HepG2 (cell line): ENCODE data around the gene CYP4V2.

Experiments used
- CTCF ChIP-seq: sonication (generic); formaldehyde crosslinking; IDR thresholded peaks from 2 replicates; pipeline ENCODE4 v1.5.0; 2020; ENCODE audit warnings: mild to moderate bottlenecking, missing genetic modification reagents, moderate library complexity
- EP300 ChIP-seq, 3 experiments: sonication (generic) in 1 of 3; formaldehyde crosslinking in 1 of 3; IDR thresholded peaks; 2 replicates each; pipeline versions ENCODE4 v1.5.1 to v1.6.1; 2011 to 2020; ENCODE audit warnings: low read depth in 2 of 3, low read length in 2 of 3, borderline replicate concordance in 1 of 3, improper control_type of control experiment in 1 of 3, mild to moderate bottlenecking in 1 of 3, missing genetic modification reagents in 1 of 3, moderate library complexity in 1 of 3
- ZNF432 ChIP-seq: sonication (generic); formaldehyde crosslinking; IDR thresholded peaks from 2 replicates; pipeline ENCODE4 v1.5.0; 2020; ENCODE audit warnings: missing genetic modification reagents, mild to moderate bottlenecking, borderline replicate concordance
- ZSCAN5A ChIP-seq: sonication (generic); formaldehyde crosslinking; IDR thresholded peaks from 2 replicates; pipeline ENCODE4 v1.8.0; 2022; ENCODE audit warnings: mild to moderate bottlenecking, missing genetic modification reagents, borderline replicate concordance

- TF ChIP-seq ZSCAN5A (CRISPR knock-in tag) (no peak), ZNF432 (no peak), CTCF (CRISPR knock-in tag) (no peak), EP300 (IDR thresholded peaks at IDR 0.05; ENCODE audit: low read depth in 2 of 2, low read length in 2 of 2) (no peak), EP300 (CRISPR knock-in tag; IDR thresholded peaks at IDR 0.05; ENCODE audit: borderline replicate concordance) (no peak)
These were observed 18.8 kb upstream of the CYP4V2 start for GRCh38 chr4:186172546-186172945.
